ENCODE results near the gene PPP1R7.

- TF ChIP-seq, protein P1, sequence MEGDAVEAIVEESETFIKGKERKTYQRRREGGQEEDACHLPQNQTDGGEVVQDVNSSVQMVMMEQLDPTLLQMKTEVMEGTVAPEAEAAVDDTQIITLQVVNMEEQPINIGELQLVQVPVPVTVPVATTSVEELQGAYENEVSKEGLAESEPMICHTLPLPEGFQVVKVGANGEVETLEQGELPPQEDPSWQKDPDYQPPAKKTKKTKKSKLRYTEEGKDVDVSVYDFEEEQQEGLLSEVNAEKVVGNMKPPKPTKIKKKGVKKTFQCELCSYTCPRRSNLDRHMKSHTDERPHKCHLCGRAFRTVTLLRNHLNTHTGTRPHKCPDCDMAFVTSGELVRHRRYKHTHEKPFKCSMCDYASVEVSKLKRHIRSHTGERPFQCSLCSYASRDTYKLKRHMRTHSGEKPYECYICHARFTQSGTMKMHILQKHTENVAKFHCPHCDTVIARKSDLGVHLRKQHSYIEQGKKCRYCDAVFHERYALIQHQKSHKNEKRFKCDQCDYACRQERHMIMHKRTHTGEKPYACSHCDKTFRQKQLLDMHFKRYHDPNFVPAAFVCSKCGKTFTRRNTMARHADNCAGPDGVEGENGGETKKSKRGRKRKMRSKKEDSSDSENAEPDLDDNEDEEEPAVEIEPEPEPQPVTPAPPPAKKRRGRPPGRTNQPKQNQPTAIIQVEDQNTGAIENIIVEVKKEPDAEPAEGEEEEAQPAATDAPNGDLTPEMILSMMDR (IDR thresholded peaks at IDR 0.05), result no peak
- TF ChIP-seq EP300 (IDR thresholded peaks at IDR 0.05), result no peak
- no peak for TF ChIP-seq POLR2A (IDR thresholded peaks at IDR 0.05)
Measured at GRCh38 chr2:241141214-241141770, 9.0 kb upstream of the PPP1R7 start.
